Measurements from ENCODE around the gene RASAL2.
A peak's percentile ranks its signal among the peaks of the same experiment; 100 is the strongest.
"Not testable (repeated sequence)": the region's sequence is repeated elsewhere in the genome, so short reads cannot be mapped to it uniquely, and the experiment has no call there.

The RASAL2 gene

DNA sequence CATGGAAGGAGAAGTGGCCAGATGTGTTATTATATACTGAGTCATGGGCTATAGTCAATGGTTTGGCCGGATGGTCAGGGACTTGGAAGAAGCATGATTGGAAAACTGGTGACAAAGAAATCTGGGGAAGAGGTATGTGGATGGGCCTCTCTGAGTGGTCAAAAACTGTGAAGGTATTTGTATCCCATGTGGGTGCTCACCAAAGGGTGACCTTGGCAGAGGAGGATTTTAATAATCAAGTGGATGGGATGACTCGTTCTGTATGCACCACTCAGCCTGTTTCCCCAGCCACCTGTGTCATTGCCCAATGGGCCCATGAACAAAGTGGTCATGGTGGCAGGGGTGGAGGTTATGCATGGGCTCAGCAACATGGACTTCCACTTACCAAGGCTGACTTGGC is 108.6 kb downstream of the RASAL2 start:
- H3K4me3 ChIP-seq, H3K27ac ChIP-seq: not testable (repeated sequence)

DNA sequence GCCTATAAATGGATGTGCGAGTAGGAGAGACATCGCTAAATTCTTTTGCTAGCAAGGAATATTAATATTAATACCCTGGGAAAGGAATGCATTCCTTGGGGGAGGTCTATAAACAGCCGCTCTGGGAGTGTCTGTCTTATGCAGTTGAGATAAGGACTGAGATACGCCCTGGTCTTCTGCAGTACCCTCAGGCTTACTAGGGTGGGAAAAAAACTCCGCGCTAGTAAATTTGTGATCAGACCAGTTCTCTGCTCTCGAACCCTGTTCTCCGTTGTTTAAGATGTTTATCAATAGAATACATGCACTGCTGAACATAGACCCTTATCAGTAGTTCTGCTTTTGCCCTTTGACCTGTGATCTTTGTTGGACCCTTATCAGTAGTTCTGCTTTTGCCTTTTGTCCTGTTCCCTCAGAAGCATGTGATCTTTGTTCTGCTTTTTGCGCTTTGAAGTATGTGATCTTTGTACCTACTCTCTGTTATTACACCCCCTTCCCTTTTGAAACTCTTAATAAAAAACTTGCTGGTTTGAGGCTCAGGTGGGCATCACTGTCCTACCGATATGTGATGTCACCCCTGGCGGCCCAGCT is 114.5 kb downstream of the RASAL2 start:
- not testable (repeated sequence) for H3K4me3 ChIP-seq, H3K27ac ChIP-seq

DNA sequence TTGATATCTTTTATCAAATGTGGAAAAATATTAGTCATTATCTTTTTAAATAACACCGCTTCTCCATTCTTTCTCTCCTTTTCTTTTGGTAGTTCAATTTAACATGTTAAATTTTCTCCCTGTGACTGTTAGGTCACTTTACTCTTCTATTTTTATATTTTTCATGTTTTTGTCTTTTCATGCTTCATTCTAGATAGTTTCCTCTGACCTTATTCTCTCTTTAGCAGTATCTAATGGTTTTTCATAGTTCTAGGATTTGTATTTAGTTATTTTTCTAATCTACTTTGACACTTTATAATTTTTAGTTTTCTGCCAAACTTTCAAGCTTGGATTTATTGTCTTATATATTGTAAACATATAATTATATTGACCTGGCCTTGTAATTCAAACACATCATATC is 116.0 kb downstream of the RASAL2 start:
- Histone ChIP-seq H3K27ac (no peak overlapping the region), H3K4me3 (no peak overlapping the region)

DNA sequence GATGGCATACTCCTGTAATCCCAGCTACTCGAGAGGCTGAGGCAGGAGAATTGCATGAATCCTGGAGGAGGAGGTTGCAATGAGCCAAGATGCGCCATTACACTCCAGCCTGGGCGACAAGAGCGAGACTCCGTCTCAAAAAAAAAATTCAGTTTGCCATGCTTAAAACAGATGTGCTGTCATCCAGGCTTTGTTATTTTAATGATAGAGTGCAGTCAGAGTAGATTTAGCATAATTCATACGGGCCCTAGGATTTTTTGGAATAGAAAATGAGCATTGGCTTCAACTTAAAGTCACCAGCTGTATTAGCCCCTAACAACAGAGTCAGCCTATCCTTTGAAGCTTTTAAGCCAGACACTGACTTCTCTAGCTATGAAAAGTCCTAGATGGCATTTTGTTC is 124.6 kb downstream of the RASAL2 start:
- no peak overlapping the region for H3K4me3 ChIP-seq
- H3K27ac ChIP-seq = no peak overlapping the region

DNA sequence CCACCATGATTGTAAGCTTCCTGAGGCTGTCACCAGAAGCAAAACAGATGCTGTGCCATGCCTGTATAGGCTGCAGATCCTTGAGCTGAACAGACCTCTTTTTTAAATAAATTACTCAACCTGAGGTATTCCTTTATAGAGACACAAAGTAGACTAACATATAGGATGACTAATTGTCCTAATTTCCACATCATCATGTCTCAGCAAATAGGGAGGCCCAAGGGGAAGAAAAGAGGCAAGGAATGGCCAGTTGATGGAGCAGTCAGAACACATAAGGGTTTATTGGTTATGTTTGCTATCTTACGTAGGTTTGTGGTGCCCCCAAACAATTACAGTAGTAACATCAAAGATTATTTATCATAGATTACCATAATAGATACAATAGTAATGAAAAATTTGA is 126.2 kb downstream of the RASAL2 start:
- H3K27ac ChIP-seq = no peak overlapping the region
- no peak overlapping the region for H3K4me3 ChIP-seq

DNA sequence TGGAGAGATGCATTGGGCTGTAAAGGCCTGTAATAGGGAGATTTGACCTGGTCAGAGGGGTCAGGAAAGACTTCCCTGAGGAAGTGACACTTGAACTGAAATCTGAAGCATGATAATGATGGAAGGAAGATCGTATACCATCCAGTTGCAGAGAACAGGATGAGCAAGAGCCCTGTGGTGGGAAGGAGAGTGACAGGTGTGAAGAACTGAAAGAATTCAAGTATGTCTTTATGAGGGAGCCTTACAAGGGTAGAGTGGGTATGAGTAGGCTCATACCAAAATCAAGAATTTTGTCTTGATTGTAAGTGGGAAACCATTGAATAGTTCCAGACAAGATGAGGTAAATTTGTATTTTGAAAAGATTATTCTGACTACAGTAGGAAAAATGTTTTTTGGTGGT is 129.4 kb downstream of the RASAL2 start:
- H3K27ac ChIP-seq = no peak overlapping the region
- H3K4me3 ChIP-seq = no peak overlapping the region

DNA sequence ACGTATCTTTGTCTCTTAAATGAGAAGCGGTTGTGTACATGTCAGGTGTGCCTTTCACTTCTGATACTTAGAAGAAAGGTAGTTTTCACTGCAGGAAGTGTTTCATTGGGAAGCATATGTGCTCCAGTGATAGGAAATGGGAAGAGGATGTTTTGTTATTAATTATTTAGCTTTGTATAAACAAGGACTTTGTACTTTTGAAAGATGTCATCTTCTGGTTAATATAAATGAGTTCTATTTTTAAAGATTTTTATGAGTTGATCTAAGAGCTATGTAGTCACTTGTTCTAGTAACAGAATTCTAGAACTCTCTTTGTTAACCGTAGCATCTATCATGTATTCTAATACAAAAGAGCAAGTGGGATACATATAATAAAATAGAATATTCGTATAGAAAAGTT is 130.5 kb downstream of the RASAL2 start:
- Histone ChIP-seq H3K4me3 (no peak overlapping the region), H3K27ac (no peak overlapping the region)

DNA sequence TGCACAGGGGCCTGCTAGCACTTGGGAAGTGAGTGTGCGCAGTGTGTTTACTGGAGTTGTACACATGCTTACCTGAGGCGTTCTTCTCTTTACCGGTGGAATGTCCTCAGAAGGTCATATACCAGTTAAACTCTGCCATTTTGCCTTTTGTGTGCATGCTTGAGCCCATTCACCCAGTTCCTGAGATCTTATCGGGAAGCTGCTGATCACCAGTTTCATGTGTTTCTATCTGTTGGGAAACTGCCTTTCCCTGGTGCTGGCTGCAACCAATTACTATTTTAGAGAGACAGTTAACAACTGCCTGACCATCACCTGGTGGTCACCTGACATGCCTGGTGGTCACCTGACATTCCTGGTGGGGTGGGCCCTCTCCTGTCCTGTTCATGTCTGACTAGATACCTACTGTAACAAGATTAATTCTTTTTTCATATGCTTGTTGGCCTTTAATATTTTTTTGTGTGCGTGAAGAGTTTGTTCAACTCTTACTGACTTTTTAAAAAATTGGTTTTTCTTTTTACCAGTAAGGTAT is 137.0 kb downstream of the RASAL2 start:
- H3K4me3 ChIP-seq = no peak overlapping the region

DNA sequence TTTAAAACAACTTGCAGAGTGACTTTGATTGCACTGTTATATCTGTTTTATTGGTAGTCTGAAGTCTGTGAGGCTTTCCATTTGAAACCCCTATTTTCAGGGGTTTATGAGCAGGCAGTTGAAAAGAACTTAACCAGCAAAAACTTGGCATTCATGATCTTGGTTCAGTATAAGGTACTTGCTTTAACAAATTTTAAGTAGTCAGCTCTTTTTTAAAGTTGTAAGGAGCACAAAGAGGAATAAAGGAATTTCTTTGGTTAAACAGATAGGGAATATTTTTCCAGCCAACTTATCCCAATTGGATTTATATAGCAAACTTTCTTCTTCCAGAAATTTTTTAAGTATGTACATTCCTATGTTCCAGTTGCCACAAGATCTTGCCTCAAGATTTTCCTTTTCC is 138.2 kb downstream of the RASAL2 start:
- H3K27ac ChIP-seq = peak overlapping the region in 1 of 21 experiments; percentile 36

More for the DNA sequence above, 137.0 kb downstream of the RASAL2 start:
- no peak overlapping the region for H3K27ac ChIP-seq

DNA sequence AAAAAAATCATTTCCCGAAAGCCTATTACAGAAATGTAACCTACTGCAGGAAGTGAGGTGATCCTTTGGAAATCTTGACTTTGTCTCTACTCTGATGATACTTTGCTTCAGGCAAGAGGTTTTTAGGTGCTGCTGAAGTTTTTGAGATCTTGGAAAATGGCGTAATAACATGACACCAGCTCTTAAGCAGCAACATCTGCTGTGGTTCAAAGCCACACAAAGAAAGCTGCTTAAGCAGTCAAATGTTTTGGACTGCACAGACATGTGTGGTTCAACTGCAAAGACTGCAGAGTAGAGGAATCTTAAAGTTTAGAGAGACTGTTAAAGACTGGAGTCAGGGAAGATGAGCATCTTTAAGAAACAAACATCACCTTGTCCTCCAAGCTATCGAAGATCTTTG is 139.0 kb downstream of the RASAL2 start:
- Histone ChIP-seq H3K4me3 (no peak overlapping the region), H3K27ac (peak overlapping the region in 4 of 21 experiments; percentile 10 to 36 (median 23))

More for the DNA sequence above, 138.2 kb downstream of the RASAL2 start:
- H3K4me3 ChIP-seq = no peak overlapping the region

DNA sequence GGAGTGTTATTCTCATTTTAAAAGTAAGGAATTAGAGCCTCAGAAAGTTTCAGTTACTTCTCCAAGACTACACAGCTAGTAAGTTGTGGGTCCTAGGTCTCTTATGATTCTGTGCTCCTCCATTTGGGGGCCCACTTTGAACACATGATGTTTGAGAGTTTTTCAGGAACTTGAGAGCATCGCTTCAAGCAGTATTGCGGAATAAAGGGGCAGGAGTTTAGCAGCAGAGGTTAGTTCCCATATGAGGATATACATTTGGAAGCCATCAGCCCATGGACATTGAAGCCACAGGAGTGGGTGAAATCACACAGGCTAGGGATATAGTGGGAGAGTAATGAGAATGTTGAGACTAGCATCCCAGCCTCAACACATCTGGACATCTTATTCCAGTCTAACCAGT is 143.2 kb downstream of the RASAL2 start:
- no peak overlapping the region for H3K4me3 ChIP-seq

DNA sequence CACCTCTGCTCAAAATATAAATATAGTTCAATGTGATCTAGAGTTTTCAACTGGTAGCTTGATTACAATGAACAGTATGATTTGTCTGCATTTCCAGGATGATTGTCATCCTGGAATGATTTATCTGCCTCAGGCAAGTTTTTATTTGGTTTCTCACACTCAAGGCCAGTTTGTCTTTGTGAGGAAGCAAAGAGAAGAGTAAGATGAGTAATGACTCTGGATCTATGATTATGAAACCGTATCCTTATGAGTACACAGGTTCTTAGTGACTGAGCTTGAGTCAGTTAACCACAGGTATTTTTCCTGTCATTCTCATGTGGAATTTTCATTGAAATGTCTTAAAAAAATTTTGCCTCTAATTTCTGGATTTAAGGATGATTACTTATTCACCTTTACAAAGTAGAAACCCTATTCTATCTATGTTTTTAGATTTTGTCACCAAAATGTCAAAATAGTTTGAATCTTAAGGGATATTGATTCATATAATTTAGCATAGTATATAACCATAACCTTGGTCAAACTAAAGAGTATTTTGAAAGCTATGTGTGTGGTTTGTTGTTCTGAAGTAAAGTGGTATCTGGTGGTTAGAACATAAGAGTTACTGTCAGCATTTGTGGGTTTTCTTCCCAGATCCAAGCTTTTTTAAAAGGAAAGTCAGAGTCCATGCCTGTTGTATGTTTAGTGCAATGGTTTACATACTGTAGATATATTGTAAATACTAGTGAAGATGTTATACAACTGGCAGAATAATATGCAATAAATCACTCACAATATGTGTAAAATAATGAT is 145.0 kb downstream of the RASAL2 start:
- H3K27ac ChIP-seq = peak overlapping the region in 8 of 21 experiments; percentile 14 to 65 (median 24)
- H3K4me3 ChIP-seq = no peak overlapping the region

More for the DNA sequence above, 143.2 kb downstream of the RASAL2 start:
- no peak overlapping the region for H3K27ac ChIP-seq

DNA sequence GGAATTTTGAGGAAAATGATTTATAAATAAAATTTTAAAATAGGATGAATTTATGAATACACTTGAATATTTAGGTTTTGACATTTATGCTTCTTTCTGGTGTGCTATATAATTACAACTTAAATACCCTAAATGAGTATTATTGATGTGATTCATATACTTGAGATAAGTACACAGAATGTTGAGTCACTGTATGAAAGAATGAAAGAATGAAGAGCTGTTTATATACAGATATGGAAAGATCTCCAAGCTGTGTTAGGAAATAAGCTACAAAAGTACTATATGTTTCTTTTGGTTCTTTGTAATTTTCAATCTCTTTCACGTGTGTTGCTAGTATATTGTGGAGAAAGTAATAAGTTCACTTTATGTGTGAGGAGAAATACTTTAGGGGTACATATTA is 147.2 kb downstream of the RASAL2 start:
- peak overlapping the region in 1 of 21 experiments; percentile 20 for H3K27ac ChIP-seq

DNA sequence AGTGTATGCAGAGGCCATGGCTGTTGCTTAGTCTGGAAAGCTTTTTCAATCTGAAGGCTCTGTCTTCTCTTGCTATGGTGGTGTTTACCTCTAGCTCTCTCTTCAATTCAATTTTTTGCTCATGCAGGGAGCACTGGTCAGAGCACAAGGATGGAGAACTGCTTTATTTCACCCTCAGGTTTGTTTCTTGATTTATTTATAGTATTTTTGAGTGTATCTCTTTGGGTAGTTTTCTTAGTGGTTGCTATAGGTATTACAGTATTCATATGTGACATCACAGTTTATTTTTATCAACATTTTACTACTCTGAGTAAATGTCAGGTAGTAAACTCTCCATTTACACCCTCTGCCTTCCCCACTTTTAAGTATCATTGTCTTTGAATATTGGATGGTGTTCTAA is 147.9 kb downstream of the RASAL2 start:
- Histone ChIP-seq H3K27ac (no peak overlapping the region), H3K4me3 (no peak overlapping the region)

More for the DNA sequence above, 147.2 kb downstream of the RASAL2 start:
- no peak overlapping the region for H3K4me3 ChIP-seq

DNA sequence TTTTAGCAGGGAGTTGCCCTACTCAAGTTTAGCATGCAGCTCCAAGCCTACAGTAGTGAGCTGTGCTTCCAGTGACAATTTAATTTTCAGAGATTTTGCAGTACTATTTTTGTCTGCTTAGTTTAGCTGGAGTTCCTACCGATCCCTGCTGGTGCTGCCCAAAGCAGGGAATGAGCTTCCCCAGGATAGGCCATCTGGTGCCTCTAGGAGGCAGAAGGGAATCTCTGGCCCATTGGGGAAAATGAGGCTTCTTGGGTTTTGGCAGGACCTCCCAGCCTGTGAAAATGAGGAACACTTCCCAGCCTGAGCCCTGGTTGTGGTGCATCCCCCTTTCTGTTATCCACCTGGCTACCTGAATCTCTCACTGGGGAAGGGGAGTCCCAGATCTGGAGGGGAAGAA is 149.2 kb downstream of the RASAL2 start:
- no peak overlapping the region for H3K4me3 ChIP-seq
- H3K27ac ChIP-seq = no peak overlapping the region

DNA sequence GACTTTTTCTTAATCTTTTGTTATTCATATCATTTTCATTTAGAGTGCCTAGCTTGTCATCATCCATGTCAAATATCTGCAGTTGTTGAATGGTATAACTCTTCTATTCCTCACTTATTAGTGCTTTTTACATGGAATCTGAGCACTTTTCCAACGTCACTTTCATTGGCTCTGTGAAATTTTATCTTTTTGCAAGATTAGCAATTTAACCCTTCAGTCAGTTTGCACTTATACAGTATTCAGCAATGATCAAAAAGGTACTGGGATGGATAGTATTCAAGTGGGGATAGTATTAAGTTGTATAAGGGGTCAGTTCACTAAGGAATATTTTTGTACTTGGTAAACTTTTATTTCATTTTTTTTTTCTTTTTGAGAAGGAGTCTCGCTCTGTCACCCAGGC is 150.0 kb downstream of the RASAL2 start:
- H3K27ac ChIP-seq = no peak overlapping the region
- H3K4me3 ChIP-seq = no peak overlapping the region

DNA sequence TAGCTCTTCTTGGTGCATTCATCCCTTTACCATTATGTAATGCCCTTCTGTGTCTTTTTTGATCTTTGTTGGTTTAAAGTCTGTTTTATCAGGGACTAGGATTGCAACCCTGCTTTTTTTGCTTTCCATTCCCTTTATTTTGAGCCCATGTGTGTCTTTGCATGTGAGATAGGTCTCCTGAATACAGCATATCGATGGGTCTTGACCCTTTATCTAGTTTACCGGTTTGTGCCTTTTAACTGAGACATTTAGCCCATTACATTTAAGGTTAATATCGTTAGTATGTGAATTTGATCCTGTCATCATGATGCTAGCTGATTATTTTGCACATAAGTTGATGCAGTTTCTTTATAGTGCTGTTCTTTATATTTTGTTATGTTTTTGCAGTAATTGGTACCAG is 154.4 kb downstream of the RASAL2 start:
- not testable (repeated sequence) for H3K27ac ChIP-seq, H3K4me3 ChIP-seq

DNA sequence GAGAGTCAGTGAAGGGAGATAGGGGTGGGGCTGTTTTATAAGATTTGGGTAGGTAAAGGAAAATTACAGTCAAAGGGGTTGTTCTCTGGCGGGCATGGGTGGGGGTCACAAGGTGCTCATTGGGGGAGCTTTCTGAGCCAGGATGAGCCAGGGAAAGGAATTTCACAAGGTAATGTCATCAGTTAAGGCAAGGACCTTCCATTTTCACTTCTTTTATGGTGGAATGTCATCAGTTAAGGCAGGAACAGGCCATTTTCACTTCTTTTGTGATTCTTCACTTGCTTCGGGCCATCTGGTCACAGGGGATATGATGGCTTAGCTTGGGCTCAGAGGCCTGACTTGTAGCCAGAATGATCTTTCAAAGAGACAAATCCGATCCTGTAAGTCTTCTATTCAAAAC is 159.7 kb downstream of the RASAL2 start:
- not testable (repeated sequence) for H3K4me3 ChIP-seq, H3K27ac ChIP-seq

DNA sequence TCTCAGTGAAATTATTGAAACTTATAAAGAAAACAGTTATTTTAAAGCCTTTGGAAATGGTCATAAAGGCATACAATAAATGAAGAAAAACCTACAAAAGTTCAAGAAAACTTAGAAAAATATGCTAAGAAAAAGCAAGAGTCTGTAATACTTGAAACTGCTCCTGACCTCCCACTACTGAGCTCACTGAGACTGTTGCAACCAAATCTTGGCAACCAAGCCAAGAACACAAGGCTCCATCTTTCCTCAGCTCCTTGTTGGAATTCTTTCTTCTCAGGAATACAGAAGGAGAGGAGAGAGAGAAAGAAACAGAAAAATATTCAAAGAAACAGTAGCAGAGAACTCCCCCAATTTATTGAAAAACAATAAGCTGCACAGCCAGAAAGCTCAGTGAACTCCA is 160.5 kb downstream of the RASAL2 start:
- no peak overlapping the region for H3K27ac ChIP-seq
- H3K4me3 ChIP-seq = no peak overlapping the region

DNA sequence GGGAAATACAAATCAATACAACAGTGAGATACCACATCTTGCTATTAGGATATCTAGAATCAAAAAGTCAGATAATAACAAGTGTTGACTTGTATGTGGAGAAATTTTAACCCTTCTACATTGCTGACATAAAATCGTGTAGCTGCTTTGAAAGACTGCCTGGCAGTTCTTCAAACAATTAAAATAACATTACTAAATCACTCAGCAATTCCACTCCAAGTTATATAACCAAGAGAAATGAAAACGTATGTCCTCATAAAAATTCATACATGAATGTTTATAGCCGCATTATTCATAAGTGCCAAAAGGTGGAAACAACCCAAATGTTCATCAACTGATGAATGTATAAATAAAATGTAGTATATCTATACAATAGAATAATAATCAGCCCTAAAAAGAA is 164.6 kb downstream of the RASAL2 start:
- Histone ChIP-seq H3K27ac (no peak overlapping the region), H3K4me3 (no peak overlapping the region)

DNA sequence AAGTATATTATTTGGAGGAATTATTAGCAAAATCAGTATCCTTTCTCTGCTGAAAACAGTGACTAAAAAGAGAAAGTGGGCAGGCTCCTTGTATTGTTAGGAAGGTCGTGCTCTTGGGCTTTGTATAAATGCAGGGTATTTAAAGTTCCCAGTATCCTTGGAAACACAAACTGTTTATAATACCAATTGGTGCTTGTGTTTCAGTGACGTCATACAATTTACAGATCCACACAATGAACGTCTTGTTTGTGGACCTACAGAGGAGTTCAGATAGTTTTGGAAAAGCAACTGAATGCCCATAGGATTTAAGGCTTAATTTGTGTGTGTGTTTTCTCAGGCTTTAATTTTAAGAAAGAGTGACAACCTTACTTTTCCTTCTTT is 168.2 kb downstream of the RASAL2 start:
- H3K4me3 ChIP-seq = no peak overlapping the region

More for the DNA sequence above, 168.2 kb downstream of the RASAL2 start:
- H3K27ac ChIP-seq = no peak overlapping the region

Data from skin epidermis (tissue), 12 donors.